HG03520 (cell line): ENCODE results near the gene PTPRB.
"Not testable (repeated sequence)": the region's sequence is repeated elsewhere in the genome, so short reads cannot be mapped to it uniquely, and the experiment has no call there.

Source experiments
- ATAC-seq: cut with Tn5 transposase; IDR thresholded peaks from one replicate; pipeline ENCODE4 v1.9.1; 2021; ENCODE audit warnings: mild to moderate bottlenecking, moderate library complexity; ENCODE audit not compliant: unreplicated experiment

The PTPRB gene

DNA sequence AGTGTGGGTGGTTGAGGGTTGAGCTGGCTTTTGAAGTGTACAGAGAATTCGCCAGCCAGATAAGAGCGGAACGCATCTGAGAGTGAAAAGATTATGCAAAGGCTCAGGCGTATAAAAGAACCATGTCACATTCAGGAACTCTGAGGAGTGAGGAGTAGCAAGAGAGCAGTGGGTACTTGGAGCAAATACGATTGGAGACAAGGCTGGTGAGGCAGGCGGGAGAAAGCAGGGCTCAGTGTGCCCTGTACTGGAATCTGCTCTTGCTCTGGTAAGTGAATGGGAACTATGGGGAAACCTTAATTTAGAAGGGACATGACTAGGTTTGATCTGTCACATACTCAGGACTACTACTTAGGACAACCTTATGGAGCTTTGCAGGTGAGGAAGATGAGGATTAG lies 87.0 kb downstream of the PTPRB start:
- ATAC-seq: no peak

GRCh38 chr12:70549340-70550179 lies 87.7 kb downstream of the PTPRB start:
- ATAC-seq: no peak

- no peak for ATAC-seq
Observed at GRCh38 chr12:70543444-70543843, 93.8 kb downstream of the PTPRB start.

GRCh38 chr12:70540996-70541395 lies 96.2 kb downstream of the PTPRB start:
- no peak for ATAC-seq

DNA sequence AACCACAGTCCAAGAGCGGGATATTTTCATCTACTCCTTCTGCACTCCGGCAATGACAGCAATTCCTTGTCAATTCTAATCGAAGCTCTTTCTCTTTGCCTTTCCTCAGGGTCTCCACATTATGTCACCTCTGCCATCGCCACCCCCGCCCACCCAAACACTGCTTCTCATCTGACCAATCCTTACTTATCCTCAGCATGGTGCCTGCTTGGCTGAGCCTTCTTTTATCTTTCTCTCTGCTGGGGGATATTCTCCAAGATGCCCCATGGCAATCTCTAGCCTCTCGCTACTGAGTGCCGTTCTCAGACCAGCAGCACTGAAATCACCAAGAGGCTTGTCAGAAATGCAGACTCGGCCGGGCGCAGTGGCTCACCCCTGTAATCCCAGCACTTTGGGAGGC lies 100.6 kb downstream of the PTPRB start:
- no peak for ATAC-seq

GRCh38 chr12:70535896-70536374 lies 101.3 kb downstream of the PTPRB start:
- ATAC-seq: no peak

GRCh38 chr12:70534466-70534865 lies 102.8 kb downstream of the PTPRB start:
- ATAC-seq: no peak

DNA sequence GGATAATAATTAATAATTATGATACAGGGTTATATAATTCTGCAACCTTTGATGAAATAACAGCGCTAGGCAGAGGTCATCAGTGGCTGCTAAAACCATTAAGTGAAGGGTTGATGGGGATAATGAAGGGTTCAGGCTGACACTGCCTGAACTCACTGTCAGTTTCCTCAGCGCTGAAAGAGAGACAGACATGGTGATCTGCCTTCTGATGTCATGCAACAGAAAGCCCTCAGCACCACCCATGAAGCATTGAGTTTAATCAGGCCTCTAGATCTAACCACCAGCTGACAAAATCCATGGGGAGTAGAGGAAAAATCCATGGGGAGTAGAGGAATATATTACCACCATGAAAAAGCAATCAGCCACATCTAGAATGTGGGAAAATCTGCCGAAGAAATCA lies 107.6 kb downstream of the PTPRB start:
- ATAC-seq: no peak

DNA sequence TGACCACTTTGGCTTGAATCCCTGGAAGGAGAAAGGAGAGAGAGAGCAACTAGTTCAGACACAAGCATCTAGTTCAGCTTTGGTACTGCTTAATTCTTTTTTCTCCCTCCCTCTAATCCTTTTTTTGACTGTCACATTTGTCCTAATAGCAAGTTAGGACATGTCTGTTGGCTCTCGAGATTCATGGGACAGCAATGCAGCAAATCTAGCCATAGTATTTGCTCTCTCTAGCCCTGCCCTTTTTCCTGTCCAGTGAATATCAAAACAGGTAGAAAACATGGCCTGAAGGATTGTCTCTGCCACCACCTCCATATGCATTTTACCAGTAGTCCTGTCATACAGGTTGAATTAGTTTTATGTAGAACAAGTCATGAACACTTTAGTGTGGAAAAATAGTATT lies 116.4 kb downstream of the PTPRB start:
- ATAC-seq: no peak

DNA sequence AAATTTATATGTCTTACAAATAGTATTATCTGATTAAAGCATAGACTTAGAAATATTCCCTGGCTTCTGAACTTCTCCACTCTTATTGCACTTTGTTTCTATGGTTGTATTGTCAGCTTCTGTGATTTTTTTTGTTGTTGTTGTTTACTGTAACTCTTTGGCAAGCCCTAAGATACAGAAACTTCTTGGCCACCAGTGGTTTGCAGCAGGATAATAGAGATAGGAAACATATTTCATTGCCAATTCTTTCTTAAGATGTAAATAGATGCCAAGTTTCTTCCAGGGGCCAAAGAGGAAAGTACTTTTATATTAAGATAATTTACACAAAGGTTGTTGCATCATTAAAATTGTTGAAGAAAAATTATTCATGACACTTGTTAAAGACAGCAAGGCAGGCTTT lies 123.8 kb downstream of the PTPRB start:
- ATAC-seq: no peak

GRCh38 chr12:70508178-70508577 lies 129.1 kb downstream of the PTPRB start:
- ATAC-seq: no peak

- no peak for ATAC-seq
Observed at GRCh38 chr12:70507442-70507841, 129.8 kb downstream of the PTPRB start.

DNA sequence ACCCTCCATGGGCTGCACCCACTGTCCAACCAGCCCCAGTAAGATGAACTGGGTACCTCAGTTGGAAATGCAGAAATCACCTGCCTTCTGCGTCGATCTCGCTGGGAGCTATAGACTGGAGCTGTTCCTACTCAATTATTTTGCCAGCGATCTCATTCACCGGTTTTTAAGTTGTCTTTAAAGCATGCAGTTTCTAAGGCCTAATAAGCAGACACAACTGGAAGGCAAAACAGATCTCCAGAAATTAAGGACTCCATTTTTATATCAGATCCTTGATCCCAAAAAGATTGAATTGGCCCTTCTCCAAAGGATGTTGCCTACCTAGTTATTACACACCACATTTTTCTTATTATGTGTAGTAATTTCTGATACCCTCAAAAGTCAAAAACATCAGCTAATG lies 139.7 kb downstream of the PTPRB start:
- ATAC-seq: no peak

DNA sequence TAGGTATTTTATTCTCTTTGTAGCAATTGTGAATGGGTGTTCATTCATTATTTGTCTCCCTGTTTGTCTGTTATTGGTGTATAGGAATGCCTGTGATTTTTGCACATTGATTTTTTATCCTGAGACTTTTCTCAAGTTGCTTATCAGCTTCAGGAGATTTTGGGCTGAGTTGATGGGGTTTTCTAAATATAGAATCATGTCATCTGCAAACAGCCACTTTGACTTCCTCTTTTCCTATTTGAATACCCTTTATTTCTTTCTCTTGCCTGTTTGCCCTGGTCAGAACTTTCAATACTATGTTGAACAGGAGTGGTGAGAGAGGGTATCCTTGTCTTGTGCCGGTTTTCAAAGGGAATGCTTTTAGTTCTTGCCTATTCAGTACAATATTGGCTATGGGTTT lies 144.3 kb downstream of the PTPRB start:
- ATAC-seq: not testable (repeated sequence)

DNA sequence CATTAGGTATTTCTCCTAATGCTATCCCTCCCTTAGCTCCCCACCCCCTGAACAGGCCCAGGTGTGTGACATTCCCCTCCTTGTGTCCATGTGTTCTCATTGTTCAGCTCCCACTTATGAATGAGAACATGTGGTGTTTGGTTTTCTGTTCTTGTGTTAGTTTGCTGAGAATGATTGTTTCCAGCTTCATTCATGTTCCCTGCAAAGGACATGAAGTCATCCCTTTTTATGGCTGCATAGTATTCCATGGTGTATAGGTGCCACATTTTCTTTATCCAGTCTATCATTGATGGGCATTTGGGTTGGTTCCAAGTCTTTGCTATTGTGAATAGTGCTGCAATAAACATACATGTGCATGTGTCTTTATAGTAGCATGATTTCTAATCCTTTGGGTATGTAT lies 146.3 kb downstream of the PTPRB start:
- ATAC-seq: not testable (repeated sequence)

- peak; percentile 72 for ATAC-seq
Observed at GRCh38 chr12:70487440-70487839, 149.8 kb downstream of the PTPRB start.

DNA sequence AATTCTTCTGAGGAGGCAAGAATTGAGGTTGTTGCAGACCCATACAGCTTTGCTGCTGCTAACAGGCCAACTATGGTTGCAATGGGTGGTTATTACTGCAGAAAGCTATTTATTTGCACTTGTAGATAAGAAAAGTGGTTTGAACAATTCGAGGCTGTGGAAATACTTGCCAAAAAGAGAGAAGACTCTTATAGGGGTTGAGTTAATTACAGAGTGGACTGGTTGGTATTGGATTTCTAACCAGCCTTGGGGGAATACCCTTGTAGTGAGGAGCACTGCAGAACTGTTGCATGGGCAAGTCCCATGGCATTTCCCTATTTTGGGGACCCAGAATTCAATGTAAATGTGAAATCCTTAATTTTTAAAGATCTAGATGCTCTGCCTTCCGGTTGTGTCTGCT lies 150.6 kb downstream of the PTPRB start:
- ATAC-seq: no peak

DNA sequence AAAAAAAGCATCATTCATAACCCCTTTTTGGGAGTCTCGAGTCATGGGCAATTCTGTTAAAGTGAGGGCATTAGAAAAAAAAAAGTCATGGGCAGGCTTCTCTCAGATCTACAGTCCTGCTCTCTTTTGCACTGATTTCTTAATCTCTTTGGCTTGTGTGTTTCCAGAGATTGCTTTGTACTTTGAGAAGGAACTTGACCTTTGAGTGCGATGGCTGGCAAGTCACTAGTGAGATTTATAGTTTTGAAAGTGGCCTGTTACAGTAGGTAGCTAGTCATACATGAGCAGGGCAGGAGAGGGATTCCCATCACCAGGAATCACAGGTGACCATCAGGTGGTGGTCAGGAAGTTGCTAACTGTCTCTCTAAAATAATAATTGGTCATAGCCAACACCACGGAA lies 151.5 kb downstream of the PTPRB start:
- ATAC-seq: no peak

- no peak for ATAC-seq
Observed at GRCh38 chr12:70484464-70484863, 152.8 kb downstream of the PTPRB start.

DNA sequence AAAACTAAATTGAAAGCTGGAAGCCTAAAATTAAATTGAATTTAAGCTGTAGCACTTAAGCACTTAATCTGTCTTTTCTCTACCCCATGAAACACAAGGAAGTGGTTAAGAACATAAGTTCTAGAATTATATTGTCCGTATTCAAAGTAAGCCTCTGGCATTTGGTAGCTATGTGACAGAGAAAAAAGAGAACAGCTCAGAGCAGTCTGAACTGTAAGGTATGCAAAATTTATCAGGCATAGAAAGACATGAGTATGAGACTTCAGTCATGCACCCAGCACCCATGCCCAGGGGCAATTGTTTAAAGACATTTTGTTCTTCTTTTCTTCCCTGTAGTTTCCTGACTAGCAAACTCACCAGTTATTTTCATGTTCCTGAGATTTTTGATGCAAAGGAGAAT lies 154.5 kb downstream of the PTPRB start:
- ATAC-seq: no peak

DNA sequence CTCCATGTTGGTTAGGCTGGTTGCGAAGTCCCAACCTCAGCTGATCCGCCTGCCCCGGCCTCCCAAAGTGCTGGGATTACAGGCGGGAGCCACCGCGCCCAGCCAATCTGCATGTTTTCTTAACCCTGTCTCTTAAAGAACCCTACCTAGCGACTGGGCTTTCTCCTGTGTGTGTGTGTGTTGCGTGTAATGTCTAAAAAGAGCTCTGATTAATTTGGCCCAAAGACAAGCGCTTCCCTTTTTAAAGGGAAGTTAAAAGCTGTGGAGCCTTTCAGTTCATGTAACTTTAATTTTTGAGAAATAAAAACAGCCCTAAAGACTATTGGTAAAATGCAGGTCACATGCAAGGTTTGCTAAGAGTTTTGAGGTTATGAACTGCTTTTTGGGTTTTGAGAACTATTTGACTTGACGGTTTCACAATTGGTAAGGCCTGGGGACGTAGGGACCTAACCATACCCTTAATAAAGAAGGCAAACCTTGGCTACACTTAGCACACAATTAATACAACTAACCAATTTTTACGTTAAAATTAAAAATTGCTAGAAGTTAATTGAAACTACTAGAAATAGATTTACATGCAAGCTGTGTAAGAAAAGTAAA lies 167.9 kb downstream of the PTPRB start:
- no peak for ATAC-seq

- no peak for ATAC-seq
Observed at GRCh38 chr12:70468741-70469140, 168.5 kb downstream of the PTPRB start.
